H54 (cell line): Measurements from ENCODE around the gene PSMB3.
A peak's percentile ranks its signal among the peaks of the same experiment; 100 is the strongest.

Experiments
- DNase-seq: peaks from one replicate; pipeline ENCODE4 v3.0.0; 2011; ENCODE audit warnings: low spot score, mixed read lengths; ENCODE audit not compliant: insufficient read length
- FAIRE-seq: peaks from 3 replicates; lab custom pipeline; 2011; peaks lifted over from hg19 to GRCh38; lab: Jason Lieb, UNC
- POLR2A ChIP-seq: IDR thresholded peaks from 2 replicates; pipeline ENCODE4 v1.6.1; 2011; ENCODE audit warnings: low read depth, mild to moderate bottlenecking, low read length

Gene PSMB3

DNA sequence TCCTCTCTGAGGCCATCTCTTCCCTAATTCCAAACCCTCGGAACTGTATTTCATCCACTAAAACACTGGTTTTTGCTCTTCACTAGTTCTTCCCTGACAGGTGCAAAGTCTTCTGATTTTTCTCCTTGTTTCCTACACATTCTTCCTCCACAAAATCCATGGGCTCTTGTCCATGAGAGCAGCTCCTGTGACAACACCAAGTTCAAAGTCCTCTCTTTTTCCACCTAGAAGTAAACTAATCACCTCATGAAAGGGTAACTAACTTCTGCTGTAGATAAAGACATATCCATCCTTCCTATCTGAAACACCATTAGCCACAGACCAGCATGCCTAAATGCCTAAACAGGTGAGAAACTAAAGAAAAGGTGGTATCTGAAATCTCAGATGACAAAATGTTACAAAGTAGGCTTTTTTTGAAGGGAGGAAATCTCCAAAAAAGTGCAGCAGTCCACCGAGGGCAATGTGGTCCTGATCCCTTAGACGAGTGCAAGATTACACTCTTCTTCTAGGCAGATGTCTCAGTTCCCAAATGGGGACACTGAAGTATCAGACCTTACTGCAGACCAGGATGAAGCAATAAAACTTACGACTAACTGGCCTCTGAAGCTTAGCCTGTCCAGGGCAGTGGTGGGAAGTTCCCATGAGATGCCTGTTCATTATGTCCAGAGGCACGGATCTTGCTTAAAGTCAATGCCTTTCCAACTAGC is 44.1 kb downstream of the PSMB3 start:
- no peak for DNase-seq
- no peak for TF ChIP-seq POLR2A
- FAIRE-seq: no peak

DNA sequence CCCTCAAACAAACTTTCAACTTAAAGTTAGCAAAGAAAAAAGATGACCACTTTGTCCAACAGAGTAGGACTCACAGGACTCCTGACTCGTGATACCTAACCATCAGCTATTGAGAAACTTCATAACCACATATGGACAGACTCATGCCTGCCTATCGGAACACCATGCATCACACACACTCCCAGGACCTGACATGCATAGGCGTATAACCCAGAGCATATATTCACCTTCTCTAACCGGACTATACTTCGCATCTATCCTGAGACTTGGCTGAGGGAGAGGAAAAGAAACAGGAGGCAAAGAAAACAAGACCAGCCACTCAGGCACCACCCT is 44.6 kb downstream of the PSMB3 start:
- DNase-seq (no peak), FAIRE-seq (no peak)
- no peak for TF ChIP-seq POLR2A

DNA sequence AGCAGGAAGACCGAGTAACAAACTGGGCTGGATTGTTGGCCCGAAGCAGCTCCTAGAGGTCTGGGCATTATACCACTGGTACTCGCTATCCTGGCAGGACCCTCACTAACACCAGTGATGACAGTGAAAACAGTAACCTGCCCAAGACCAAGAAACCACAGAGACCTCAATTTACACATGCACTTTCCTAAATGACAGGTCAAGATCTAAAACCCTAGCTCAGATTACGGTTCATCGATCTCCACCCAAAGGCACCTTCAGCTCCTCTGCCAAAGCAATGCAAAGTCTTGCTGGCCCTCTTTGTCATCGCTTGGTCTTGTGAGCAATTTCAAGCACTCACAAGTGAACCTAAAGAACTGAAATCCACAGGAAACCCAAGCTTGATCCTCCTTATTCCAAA is 45.3 kb downstream of the PSMB3 start:
- TF ChIP-seq POLR2A: no peak
- no peak for FAIRE-seq
- no peak for DNase-seq

GRCh38 chr17:38798614-38799500 is 46.3 kb downstream of the PSMB3 start:
- DNase-seq: peak; percentile 42
- FAIRE-seq: no peak
- peak; percentile 44 for TF ChIP-seq POLR2A

GRCh38 chr17:38799501-38800236 is 47.1 kb downstream of the PSMB3 start, which contains the start of gene PIP4K2B:
TSS of gene PIP4K2B (minus strand) at chr17:38799556. CDS start at chr17:38799424, 132 bp downstream.
- DNase-seq (peak; percentile 96), FAIRE-seq (no peak)
- TF ChIP-seq POLR2A: peak; percentile 57; the same call in 1 of the 2 replicates

- DNase-seq (no peak), FAIRE-seq (no peak)
- no peak for TF ChIP-seq POLR2A
These were observed 47.8 kb downstream of the PSMB3 start for GRCh38 chr17:38800237-38800760.

- FAIRE-seq (no peak), DNase-seq (no peak)
- no peak for TF ChIP-seq POLR2A
These were observed 57.3 kb downstream of the PSMB3 start for GRCh38 chr17:38809828-38810227.
